Activated CD8-positive, alpha-beta memory T cell treated with anti-CD3 and anti-CD28 coated beads, Interleukin-2, amount 10 ng/mL, durations not matched to agents 7 days and 5 days (primary cell): ENCODE results near the gene ZNF44. TPM values are rescaled to one million over a fixed set of nuclear protein-coding genes. Genes with fewer than 3 reads are reported as not detected.
"Not testable (repeated sequence)": the region's sequence is repeated elsewhere in the genome, so short reads cannot be mapped to it uniquely, and the experiment has no call there.

Experiments used
- ATAC-seq: fragments of 150-1000 bp; cut with Tn5 transposase; one replicate; pipeline ENCODE4 v1.10.0; 2021; ENCODE audit warnings: moderate library complexity
- CTCF ChIA-PET: fragments of 350-600 bp; sonication (Branson Sonifier 250); formaldehyde crosslinking; loops from one replicate; lab custom pipeline; 2021; ENCODE audit warnings: antibody characterized with exemption; lab: Charles Lee
- DNase-seq: peaks from one replicate; pipeline ENCODE4 v3.0.0-alpha.2; 2020
- H3K27ac Mint-ChIP-seq: one replicate; pipeline ENCODE4 v1.8.0; 2021; ENCODE audit warnings: mild to moderate bottlenecking, mixed read lengths
- H3K27me3 Mint-ChIP-seq: one replicate; pipeline ENCODE4 v1.8.0; 2021; ENCODE audit warnings: mixed read lengths
- H3K36me3 Mint-ChIP-seq: one replicate; pipeline ENCODE4 v1.8.0; 2021; ENCODE audit warnings: mild to moderate bottlenecking, mixed read lengths
- H3K4me1 Mint-ChIP-seq: one replicate; pipeline ENCODE4 v1.8.0; 2021; ENCODE audit warnings: mixed read lengths
- H3K4me3 Mint-ChIP-seq: one replicate; pipeline ENCODE4 v1.8.0; 2021; ENCODE audit warnings: mild to moderate bottlenecking, moderate library complexity, mixed read lengths
- H3K9me3 Mint-ChIP-seq: one replicate; pipeline ENCODE4 v1.8.0; 2022; ENCODE audit warnings: low read depth, mixed read lengths
- total RNA-seq, 2 experiments: library from RNA; stranded (reverse); gene quantifications; one replicate each; pipeline ENCODE4 v1.2.3, GENCODE V29; 2021

Gene ZNF44
- 10 to 100 TPM in 1 of 2 experiments, 1 to 10 TPM in 1; 9.7 to 11.9 TPM for total RNA-seq

DNA sequence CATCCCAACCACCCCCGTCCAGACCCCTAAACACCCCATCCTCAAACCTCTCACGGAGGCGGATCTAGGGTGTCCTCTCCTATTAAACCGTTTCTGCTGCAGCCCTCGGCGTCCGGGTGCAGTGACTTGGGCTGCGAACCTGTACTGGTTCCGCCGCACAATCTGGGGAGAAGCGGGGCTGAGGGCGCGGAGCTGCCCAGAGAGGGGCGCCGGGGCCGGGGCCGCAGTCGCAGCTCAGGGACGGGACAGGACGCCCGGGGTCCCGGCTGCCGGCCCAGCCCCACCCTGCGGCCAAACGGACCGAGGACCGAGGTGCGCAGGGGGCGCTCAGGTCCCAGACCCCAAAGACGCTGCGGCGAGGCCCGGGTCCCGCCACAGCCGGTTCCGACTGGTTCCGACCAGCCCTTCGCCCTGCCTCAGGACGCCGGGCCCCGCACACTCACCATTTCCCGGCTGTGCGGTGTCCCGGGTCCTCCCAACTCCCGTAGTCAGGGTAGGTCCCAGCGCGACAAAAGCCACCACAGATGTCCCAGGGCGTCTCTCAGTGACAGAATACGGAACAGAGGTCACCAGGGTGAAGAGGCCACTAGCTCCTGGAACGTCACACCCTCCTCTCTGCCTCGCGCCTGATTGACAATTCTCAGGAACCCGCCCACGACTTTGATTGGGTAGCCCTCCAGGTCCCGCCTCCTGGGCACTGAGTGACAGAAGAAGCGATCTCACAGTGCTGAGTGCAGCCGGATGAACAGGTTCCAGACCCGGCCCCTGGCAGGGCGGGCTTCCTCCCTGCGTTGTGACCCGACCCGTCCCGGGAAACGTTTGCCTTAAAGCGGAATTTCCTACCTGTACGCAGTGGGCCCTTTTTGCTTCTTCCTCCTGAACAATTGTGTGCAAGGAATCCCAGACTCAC is at the start of gene ZNF44:
Gene ZNF44 (minus strand): TSS at position 635 of the 910 bp plus-strand sequence. CDS start 189 bp downstream, at position 446.
- no peaks in the 10 kb centered on the region for H3K27me3 Mint-ChIP-seq
- H3K27ac Mint-ChIP-seq, result peak within 1 kb of the TSS; percentile 99
- H3K4me3 Mint-ChIP-seq, result peak within 1 kb of the TSS; percentile 98
- peak; percentile 99 for DNase-seq
- peaks cover 39% of the 10 kb centered on the region for H3K36me3 Mint-ChIP-seq
- peaks cover 32% of the 10 kb centered on the region for H3K4me1 Mint-ChIP-seq
- CTCF ChIA-PET, result interaction anchor here (0.6 to 1.8 kb wide), 3 partner anchors 39 to 1792 kb away, joined by 4 to 5 read pairs (median 4); partner anchors contain the start of genes KEAP1, ZNF443 and ZNF563
- ATAC-seq, result peak; percentile 98
- H3K9me3 Mint-ChIP-seq, result peaks cover 2% of the 10 kb centered on the region

- Mint-ChIP-seq H3K4me1 (peaks cover 28% of the 10 kb centered on the region), H3K4me3 (peak within 1 kb of the TSS; percentile 94), H3K9me3 (peaks cover 3% of the 10 kb centered on the region), H3K27me3 (no peaks in the 10 kb centered on the region), H3K27ac (peak within 1 kb of the TSS; percentile 96), H3K36me3 (peaks cover 11% of the 10 kb centered on the region)
- DNase-seq (peak; percentile 98), ATAC-seq (peak; percentile 98)
- CTCF ChIA-PET, result interaction anchor here (0.6 to 1.6 kb wide), 10 partner anchors 11 to 536 kb away, joined by 3 to 8 read pairs (median 4); partner anchors contain the start of genes ZNF44, ZNF443, ZNF491 and ZNF700
Measured at GRCh38 chr19:12333162-12334159, 38.8 kb upstream of the ZNF44 start, which contains the start of gene ZNF563. TSS of gene ZNF563 (minus strand) at chr19:12333633. CDS start at chr19:12333482, 151 bp downstream.

- Mint-ChIP-seq H3K27me3 (no peaks in the 10 kb centered on the region), H3K27ac (peak overlapping the region; percentile 10), H3K4me3 (peak overlapping the region; percentile 94), H3K4me1 (peaks cover 28% of the 10 kb centered on the region), H3K9me3 (no peaks in the 10 kb centered on the region), H3K36me3 (peaks cover 22% of the 10 kb centered on the region)
- no peak for ATAC-seq
- peak; percentile 53 for DNase-seq
- CTCF ChIA-PET, result interaction anchor here (1.5 kb wide), 1 partner anchor 34 kb away, joined by 4 read pairs; the partner anchor contains the start of gene ZNF442
Measured at GRCh38 chr19:12331211-12331941, 36.7 kb upstream of the ZNF44 start.

GRCh38 chr19:12330340-12330739 is 35.7 kb upstream of the ZNF44 start:
- H3K9me3 Mint-ChIP-seq, result peaks cover 2% of the 10 kb centered on the region
- CTCF ChIA-PET, result no interaction called here
- no peak for ATAC-seq
- H3K36me3 Mint-ChIP-seq, result peaks cover 31% of the 10 kb centered on the region
- no peak overlapping the region for H3K4me3 Mint-ChIP-seq
- no peak overlapping the region for H3K27ac Mint-ChIP-seq
- DNase-seq, result no peak
- H3K27me3 Mint-ChIP-seq, result no peaks in the 10 kb centered on the region
- H3K4me1 Mint-ChIP-seq, result peaks cover 28% of the 10 kb centered on the region

DNA sequence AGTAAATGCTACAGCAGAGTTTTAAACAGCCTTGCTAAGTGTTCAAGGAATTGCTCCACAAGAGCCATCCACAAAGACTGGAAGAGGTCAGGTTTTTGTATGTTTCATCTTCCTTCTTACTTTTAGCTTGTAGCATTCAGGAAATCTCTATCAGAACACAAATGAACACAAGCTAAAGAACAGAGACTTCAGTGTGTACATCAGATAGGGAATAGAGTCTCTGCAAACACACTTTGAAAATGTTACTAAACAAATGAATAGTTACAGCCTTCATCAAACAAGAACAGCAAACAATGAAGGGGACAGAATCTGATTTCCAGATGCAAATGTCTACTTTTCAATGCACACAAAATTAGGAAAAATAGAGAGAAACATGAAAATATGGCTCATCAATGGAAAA is 31.0 kb upstream of the ZNF44 start:
- Mint-ChIP-seq H3K9me3 (peaks cover 9% of the 10 kb centered on the region), H3K36me3 (peaks cover 56% of the 10 kb centered on the region), H3K4me3 (no peak overlapping the region), H3K27me3 (no peaks in the 10 kb centered on the region), H3K4me1 (peaks cover 2% of the 10 kb centered on the region), H3K27ac (no peak overlapping the region)
- ATAC-seq (no peak), DNase-seq (no peak)
- CTCF ChIA-PET, result no interaction called here

- Mint-ChIP-seq H3K36me3 (peaks cover 64% of the 10 kb centered on the region), H3K27me3 (no peaks in the 10 kb centered on the region), H3K4me1 (peaks cover 3% of the 10 kb centered on the region), H3K27ac (no peak overlapping the region), H3K4me3 (no peak overlapping the region), H3K9me3 (peaks cover 36% of the 10 kb centered on the region)
- no peak for DNase-seq
- ATAC-seq, result no peak
- CTCF ChIA-PET, result interaction anchor here (0.7 kb wide), 1 partner anchor 14 kb away, joined by 3 read pairs; the partner anchor contains the start of gene ZNF563
Measured at GRCh38 chr19:12318782-12319413, 24.2 kb upstream of the ZNF44 start.

- H3K4me3 Mint-ChIP-seq, result no peak overlapping the region
- DNase-seq (no peak), ATAC-seq (no peak)
- CTCF ChIA-PET, result interaction anchor here (0.5 kb wide), 1 partner anchor 12 kb away, joined by 3 read pairs; no protein-coding TSS in a partner anchor
- H3K36me3 Mint-ChIP-seq, result peaks cover 39% of the 10 kb centered on the region
- peaks cover 3% of the 10 kb centered on the region for H3K4me1 Mint-ChIP-seq
- H3K27me3 Mint-ChIP-seq, result no peaks in the 10 kb centered on the region
- no peak overlapping the region for H3K27ac Mint-ChIP-seq
- H3K9me3 Mint-ChIP-seq, result peaks cover 33% of the 10 kb centered on the region
Measured at GRCh38 chr19:12314553-12314952, 19.9 kb upstream of the ZNF44 start.

- H3K27ac Mint-ChIP-seq, H3K4me3 Mint-ChIP-seq, DNase-seq, H3K4me1 Mint-ChIP-seq, H3K27me3 Mint-ChIP-seq, CTCF ChIA-PET, H3K9me3 Mint-ChIP-seq, ATAC-seq: not testable (repeated sequence)
- H3K36me3 Mint-ChIP-seq, result peaks cover 12% of the 10 kb centered on the region
Measured at GRCh38 chr19:12308891-12309290, 14.2 kb upstream of the ZNF44 start.

GRCh38 chr19:12295191-12295590 is 508 bp upstream of the ZNF44 start:
- peaks cover 27% of the 10 kb centered on the region for H3K4me1 Mint-ChIP-seq
- H3K9me3 Mint-ChIP-seq, result peaks cover 2% of the 10 kb centered on the region
- H3K27ac Mint-ChIP-seq, result peak overlapping the region; percentile 99
- peak overlapping the region; percentile 98 for H3K4me3 Mint-ChIP-seq
- CTCF ChIA-PET, result interaction anchor here (0.8 to 1.8 kb wide), 2 partner anchors 38 to 146 kb away, joined by 4 read pairs; partner anchors contain the start of genes ZNF443 and ZNF563
- no peaks in the 10 kb centered on the region for H3K27me3 Mint-ChIP-seq
- no peak for ATAC-seq
- peaks cover 34% of the 10 kb centered on the region for H3K36me3 Mint-ChIP-seq
- DNase-seq, result no peak

GRCh38 chr19:12293777-12294248 is 870 bp downstream of the ZNF44 start:
- H3K9me3 Mint-ChIP-seq, result peaks cover 2% of the 10 kb centered on the region
- peaks cover 44% of the 10 kb centered on the region for H3K36me3 Mint-ChIP-seq
- peaks cover 38% of the 10 kb centered on the region for H3K4me1 Mint-ChIP-seq
- no peaks in the 10 kb centered on the region for H3K27me3 Mint-ChIP-seq
- CTCF ChIA-PET, result interaction anchor here (0.6 to 1.8 kb wide), 2 partner anchors 147 to 1791 kb away, joined by 4 to 5 read pairs; partner anchors contain the start of genes KEAP1 and ZNF443
- peak; percentile 81 for DNase-seq
- peak overlapping the region; percentile 98 for H3K4me3 Mint-ChIP-seq
- peak; percentile 6 for ATAC-seq
- H3K27ac Mint-ChIP-seq, result peak overlapping the region; percentile 97

- DNase-seq (no peak), ATAC-seq (no peak)
- Mint-ChIP-seq H3K36me3 (peaks cover 60% of the 10 kb centered on the region), H3K4me1 (peaks cover 39% of the 10 kb centered on the region), H3K27me3 (no peaks in the 10 kb centered on the region), H3K4me3 (peak overlapping the region; percentile 60), H3K9me3 (peaks cover 2% of the 10 kb centered on the region), H3K27ac (peak overlapping the region; percentile 93)
- CTCF ChIA-PET, result interaction anchor here (0.7 kb wide), 1 partner anchor 197 kb away, joined by 4 read pairs; no protein-coding TSS in a partner anchor
Measured at GRCh38 chr19:12289790-12290065, 5.0 kb downstream of the ZNF44 start.
